T-helper 1 cell treated with Interleukin-12 subunit alpha and Interleukin-12 subunit beta and Interleukin-4 antibody, amounts not matched to agents 30 ng/mL and 1 ng/mL, for 36 hours (primary cell): Measurements from ENCODE around the gene CUZD1. TPM values are rescaled to one million over a fixed set of nuclear protein-coding genes. Genes with fewer than 3 reads are reported as not detected.

Experiments used
- intact Hi-C: fragments of 100-400 bp; cut with micrococcal nuclease; formaldehyde crosslinking; loops from one replicate; pipeline ENCODE4 v1.15.1; 2024
- total RNA-seq: library from RNA; stranded (reverse); gene quantifications from 2 replicates; pipeline ENCODE4 v1.2.3, GENCODE V29; 2022

Gene CUZD1
- total RNA-seq, 1 donor from 2014 or later, result 3.0 TPM

DNA sequence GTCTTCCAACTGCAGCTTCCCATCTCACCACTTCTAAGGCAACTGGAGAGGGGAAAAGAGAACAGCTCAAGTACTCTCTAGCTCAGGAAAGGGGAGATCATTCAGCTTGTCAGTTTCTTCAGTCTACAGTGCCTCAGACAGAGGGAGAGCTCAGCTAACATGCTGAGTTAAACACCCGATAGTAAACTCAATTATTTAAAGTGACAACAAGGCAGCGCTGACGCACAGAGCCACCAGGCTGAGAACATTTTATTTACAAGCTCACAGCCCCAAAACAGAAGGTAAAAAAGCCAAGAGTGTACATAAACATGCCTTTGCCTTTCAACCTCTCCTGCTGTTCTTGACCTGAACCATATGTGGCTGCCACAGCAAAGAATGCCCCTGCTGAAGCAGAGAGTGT is 10.1 kb upstream of the CUZD1 start:
- intact Hi-C loops, result no loop called here

GRCh38 chr10:122854648-122855047 is 9.0 kb upstream of the CUZD1 start:
- intact Hi-C loops, result no loop called here

DNA sequence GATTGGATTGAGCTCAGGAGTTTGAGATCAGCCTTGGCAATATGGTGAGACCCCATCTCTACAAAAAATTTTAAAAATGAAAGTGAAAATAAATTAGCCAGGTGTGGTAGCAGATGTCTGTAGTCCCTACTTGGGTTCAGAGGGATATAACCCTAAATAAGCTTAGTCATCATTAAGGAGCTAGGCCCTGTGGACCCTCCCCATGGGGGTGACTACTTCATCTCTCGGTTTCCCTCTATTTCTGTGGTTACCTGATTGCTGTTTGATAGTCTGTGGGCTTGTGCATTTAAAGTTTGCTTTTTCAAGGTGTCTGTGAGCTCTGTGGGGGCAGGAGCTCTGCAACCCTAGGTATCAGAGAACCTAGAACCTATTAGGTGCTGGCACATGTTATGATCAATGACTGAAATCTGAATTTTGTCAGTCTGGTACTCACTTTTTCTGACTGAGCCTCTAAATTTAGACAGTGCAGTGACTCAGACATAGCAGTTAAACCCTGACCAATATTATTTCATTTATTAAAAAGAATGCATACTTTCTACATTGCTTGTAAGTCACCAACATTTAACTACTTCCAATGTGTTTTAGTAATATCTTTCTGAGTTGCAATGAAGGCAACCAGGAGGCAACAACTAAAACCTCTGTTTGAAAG is 8.1 kb upstream of the CUZD1 start:
- intact Hi-C loops, result loop anchor here (2.0 kb wide), 1 partner anchor 25 kb away; the partner anchor contains the start of gene FAM24B

DNA sequence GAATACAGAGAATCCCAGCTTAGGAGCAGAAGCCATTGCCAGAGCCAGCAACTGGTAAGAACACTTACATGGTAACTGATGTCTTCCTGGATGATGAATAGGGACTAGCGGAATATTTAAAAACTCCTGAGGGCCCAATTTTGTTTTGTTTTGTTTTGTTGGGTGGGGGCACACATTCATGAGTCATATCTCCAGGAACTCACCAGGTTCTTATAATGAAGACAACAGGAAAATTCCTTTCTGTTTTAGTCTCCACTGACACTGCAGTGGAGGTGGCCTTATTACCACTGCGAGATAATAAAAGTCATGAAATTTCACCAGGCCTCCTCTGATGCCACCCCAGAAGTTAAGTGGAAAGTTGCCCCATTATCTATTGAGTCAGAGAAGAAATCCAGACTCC is 6.6 kb upstream of the CUZD1 start:
- intact Hi-C loops, result loop anchor here (2.0 kb wide), 1 partner anchor 27 kb away; the partner anchor contains the start of gene FAM24B

- intact Hi-C loops, result no loop called here
Observed at GRCh38 chr10:122850705-122851640, 5.3 kb upstream of the CUZD1 start.

DNA sequence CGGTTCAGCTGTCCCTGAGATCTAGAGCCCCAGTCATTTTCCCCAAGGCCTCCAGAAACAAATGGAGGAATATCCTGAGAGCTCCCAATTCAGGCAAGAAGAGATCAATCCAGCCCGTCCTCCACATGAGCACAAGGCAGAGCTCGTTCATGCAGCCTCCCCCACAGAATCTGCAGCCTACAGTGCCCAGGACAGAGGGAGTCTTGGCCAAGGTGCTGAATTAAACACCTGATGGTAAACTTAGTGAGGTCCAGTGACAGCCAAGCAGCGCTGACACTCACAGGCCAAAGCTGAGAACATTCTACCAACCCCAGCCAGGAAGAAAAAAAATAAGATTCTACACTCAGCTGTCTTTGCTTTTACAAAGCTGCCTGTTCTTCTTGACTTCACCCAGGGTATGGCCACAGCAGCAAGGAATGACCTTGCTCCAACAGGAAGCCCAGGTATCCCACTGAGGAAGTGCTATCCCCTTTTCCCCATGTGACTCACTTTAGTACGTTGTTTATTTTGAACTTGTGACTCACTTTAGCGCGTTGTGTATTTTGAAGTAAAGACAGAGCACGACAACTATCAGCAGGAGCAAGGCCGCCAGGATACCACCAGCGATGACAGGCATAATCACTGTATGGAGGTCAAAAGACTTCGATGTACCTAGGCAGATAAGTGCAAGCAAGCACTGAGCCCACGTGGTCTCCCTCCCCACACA is 4.4 kb upstream of the CUZD1 start:
- intact Hi-C loops, result no loop called here

- intact Hi-C loops, result no loop called here
Observed at GRCh38 chr10:122849090-122849489, 3.4 kb upstream of the CUZD1 start.

DNA sequence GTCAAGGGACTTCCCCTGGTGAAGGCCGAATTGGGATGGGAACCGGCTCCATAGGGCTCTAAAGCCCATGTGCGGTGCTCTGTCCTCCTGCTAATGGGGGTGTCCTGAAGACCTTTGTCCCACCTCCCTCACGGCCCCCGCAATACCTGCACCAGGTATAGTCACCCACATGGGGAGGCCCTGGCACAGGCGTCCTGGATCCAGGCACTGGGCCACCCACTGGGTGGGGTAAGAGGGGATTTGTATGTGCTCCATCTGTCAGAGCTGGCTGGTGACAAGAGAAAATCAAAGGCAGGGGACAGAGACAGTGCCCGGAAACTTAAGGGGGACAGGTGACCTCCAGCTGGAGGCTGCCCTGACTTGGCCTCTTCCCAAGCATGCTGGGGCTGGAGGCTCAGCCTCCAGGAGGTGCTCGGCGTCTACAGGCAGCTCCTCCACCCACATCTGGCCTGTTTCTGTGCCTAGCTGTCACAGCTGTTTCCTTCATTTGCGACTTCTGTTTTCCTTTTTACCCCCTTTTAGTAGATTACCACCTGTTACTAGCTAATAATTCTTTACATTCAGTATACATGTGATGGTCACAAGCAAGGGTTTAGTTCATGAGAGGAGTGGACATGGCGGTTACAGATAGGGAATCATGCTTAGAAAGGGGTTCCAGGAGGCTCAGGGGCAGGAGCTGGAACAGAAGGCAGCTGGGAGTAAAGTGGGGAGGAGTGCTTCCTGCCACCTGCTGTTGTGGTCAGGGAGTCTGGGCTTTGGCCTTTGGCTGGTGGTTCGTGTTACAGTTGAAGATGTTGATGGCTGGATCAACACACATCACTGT is 2.3 kb upstream of the CUZD1 start:
- intact Hi-C loops, result no loop called here

- intact Hi-C loops, result no loop called here
Observed at GRCh38 chr10:122844146-122844545, 1.5 kb downstream of the CUZD1 start.

- intact Hi-C loops, result no loop called here
Observed at GRCh38 chr10:122841569-122841968, 4.1 kb downstream of the CUZD1 start.

DNA sequence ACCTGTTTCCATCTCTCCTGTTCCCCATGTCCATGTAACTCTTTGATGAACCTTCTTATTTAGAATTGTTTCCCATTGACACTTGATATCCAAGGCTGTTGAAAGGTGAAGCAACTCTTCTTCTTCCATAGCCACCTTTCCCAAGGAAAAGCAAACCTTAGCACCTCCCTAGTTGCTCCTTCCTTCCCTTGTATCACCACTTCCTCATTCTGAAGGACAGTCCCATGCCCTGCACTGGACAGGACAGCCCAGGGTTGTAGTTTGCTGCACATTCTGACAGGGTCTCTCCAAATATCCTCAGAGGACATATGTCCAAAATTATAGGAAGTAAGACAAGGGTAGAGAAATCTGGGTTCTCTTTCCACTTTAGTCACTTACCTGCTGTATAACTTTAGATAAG is 6.2 kb downstream of the CUZD1 start:
- intact Hi-C loops, result no loop called here

- intact Hi-C loops, result no loop called here
Observed at GRCh38 chr10:122838880-122839279, 6.8 kb downstream of the CUZD1 start.

DNA sequence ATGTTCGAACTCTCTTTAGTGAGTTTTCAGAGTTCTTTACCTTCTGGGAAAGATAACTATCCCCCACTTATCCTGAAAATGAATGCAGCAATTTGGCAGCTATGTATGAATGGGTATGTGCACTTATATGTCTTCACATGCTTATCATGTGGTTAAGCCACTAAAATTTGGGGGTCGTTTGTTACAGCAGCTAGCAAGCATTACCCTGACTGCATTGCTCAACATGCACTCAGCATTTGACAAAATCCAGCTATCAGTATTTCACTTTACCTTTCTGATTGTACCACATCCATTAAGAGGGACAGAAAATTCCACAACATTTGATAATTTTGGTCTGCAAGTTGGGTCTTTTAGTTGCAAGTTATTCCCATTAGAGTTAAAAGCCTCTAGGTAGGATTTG is 9.7 kb downstream of the CUZD1 start:
- intact Hi-C loops, result no loop called here

GRCh38 chr10:122830965-122831353 is 14.7 kb downstream of the CUZD1 start:
- intact Hi-C loops, result no loop called here

DNA sequence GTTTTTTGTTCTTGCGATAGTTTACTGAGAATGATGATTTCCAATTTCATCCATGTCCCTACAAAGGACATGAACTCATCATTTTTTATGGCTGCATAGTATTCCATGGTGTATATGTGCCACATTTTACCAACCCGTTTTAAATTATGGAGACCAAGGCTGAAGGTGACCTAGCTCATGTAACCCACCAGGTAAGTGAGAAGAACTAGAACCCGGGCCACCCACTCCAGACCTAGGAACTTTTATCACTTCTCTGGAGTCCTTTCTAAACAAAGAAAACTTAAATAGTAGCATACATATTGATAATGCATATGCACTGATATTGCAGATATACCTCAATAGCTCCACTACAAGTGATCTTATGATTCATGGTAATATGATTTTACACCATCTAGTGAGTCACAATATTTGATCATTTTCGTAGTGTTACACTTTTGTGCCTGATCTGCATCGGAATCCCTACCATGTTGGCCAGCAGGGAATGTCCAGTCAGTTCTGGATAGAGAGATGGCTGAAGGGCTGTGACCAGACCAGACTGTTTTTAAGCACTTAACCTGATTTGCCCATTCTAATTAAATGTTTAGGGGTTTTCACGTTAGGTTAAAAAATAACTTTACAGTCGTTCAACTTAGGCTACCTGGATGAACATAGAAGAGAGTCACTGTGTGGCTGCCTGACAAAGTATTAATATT is 15.2 kb downstream of the CUZD1 start:
- intact Hi-C loops, result no loop called here

DNA sequence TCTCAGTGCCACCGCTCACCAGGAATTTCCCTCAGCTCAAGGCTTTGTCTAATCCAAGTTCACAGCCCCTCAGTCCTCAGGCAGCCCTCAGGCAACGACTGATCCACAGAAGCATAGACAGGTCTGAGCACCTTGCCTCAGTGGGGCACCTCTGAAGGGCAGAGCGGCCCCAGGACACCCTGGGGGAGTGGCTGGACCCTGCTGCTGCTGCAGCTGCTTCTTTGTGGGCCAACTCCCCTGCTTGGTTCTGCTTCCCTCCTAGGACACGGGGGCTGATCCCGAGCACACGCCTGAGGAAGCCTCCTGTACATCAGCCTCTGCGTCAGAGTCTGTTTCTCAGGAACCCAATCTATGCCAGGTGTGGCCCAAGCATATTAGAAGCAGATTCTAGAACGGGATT is 16.2 kb downstream of the CUZD1 start:
- intact Hi-C loops, result no loop called here

DNA sequence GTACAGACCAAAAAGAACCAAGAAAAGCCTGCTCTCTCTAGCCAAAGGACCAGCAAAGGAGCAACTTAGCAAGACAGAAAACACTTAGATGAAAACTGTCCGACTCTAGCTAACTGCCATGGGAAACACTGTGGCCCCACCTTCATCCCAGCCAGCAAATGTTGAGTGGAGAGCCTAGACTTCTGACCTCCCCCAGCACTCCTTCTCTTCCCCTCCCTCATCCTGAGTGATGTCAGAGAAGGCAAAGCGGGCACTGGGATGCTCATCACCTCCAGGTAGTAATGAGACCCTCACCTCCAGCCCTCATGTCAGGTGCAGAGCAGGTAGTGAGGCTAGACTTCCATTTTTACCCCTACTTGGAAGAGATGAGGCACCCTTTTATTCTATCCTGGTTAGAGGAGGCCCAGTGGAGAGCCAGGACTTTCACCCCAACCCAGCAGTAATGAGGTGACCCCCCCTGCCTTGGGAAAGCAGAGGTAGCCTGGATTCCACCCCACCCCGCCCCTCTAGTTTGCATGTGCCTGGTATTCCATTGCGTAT is 16.9 kb downstream of the CUZD1 start:
- intact Hi-C loops, result no loop called here

- intact Hi-C loops, result no loop called here
Observed at GRCh38 chr10:122827302-122827701, 18.4 kb downstream of the CUZD1 start.

- intact Hi-C loops, result no loop called here
Observed at GRCh38 chr10:122822973-122823690, 22.5 kb downstream of the CUZD1 start.

- intact Hi-C loops, result no loop called here
Observed at GRCh38 chr10:122821808-122822207, 23.8 kb downstream of the CUZD1 start.
